Mucosa of rectum (tissue), 2 donors: ENCODE measurements around the gene SMPD2.
"Not testable (repeated sequence)": the region's sequence is repeated elsewhere in the genome, so short reads cannot be mapped to it uniquely, and the experiment has no call there.

Experiments
- H3K27ac ChIP-seq, 2 donors: one replicate each; pipeline ENCODE4 v1.7.0; 2013; ENCODE audit warnings: inconsistent platforms in 2 of 2, low read depth in 2 of 2, low read length in 2 of 2
- H3K27me3 ChIP-seq, 2 donors: one replicate each; pipeline ENCODE4 v1.7.0; 2013; ENCODE audit warnings: low read length in 2 of 2; ENCODE audit not compliant: control insufficient read depth in 2 of 2, insufficient read depth in 2 of 2
- H3K36me3 ChIP-seq, 2 donors: one replicate each; pipeline ENCODE4 v1.7.0; 2013; ENCODE audit warnings: low read length in 2 of 2; ENCODE audit not compliant: control insufficient read depth in 2 of 2, insufficient read depth in 2 of 2
- H3K4me1 ChIP-seq, 2 donors: one replicate each; pipeline ENCODE4 v1.7.0; 2013; ENCODE audit warnings: low read length in 2 of 2, mild to moderate bottlenecking in 1 of 2; ENCODE audit not compliant: control insufficient read depth in 2 of 2, insufficient read depth in 2 of 2
- H3K4me3 ChIP-seq, 2 donors: one replicate each; pipeline ENCODE4 v1.7.0; 2013; ENCODE audit warnings: low read length in 2 of 2
- H3K9ac ChIP-seq, 2 donors: one replicate each; pipeline ENCODE4 v1.7.0; 2013; ENCODE audit warnings: low read length in 2 of 2, low read depth in 1 of 2, mild to moderate bottlenecking in 1 of 2
- H3K9me3 ChIP-seq, 2 donors: one replicate each; pipeline ENCODE4 v1.7.0; 2013; ENCODE audit warnings: low read length in 2 of 2; ENCODE audit not compliant: control insufficient read depth in 2 of 2
- donor health status: healthy.
- donor health status: Normal muscosa, but diverticular disease.

Gene SMPD2

GRCh38 chr6:109460161-109460829 lies 19.8 kb downstream of the SMPD2 start:
- Histone ChIP-seq H3K4me3 (no peak overlapping the region), H3K36me3 (peaks cover 10 to 20% of the 10 kb centered on the region in 2 donors), H3K4me1 (peaks cover 20 to 23% of the 10 kb centered on the region in 2 donors), H3K9ac (no peak overlapping the region), H3K27ac (peak overlapping the region; percentile 9 to 21), H3K27me3 (no peaks in the 10 kb centered on the region), H3K9me3 (no peaks in the 10 kb centered on the region)

GRCh38 chr6:109461205-109461604 lies 20.7 kb downstream of the SMPD2 start:
- H3K9ac ChIP-seq, H3K4me3 ChIP-seq, H3K27me3 ChIP-seq, H3K9me3 ChIP-seq, H3K27ac ChIP-seq: not testable (repeated sequence)
- Histone ChIP-seq H3K36me3 (peaks cover 17 to 30% of the 10 kb centered on the region in 2 donors), H3K4me1 (peaks cover 21 to 26% of the 10 kb centered on the region in 2 donors)

- no peaks in the 10 kb centered on the region for H3K27me3 ChIP-seq
- H3K36me3 ChIP-seq: peaks cover 22 to 35% of the 10 kb centered on the region in 2 donors
- H3K4me3 ChIP-seq: no peak overlapping the region
- peaks cover 18 to 24% of the 10 kb centered on the region in 2 donors for H3K4me1 ChIP-seq
- no peaks in the 10 kb centered on the region for H3K9me3 ChIP-seq
- H3K9ac ChIP-seq: no peak overlapping the region
- H3K27ac ChIP-seq: no peak overlapping the region
Observed at GRCh38 chr6:109461733-109462526, 21.4 kb downstream of the SMPD2 start.

- Histone ChIP-seq H3K9ac (no peak overlapping the region), H3K9me3 (no peaks in the 10 kb centered on the region), H3K27me3 (no peaks in the 10 kb centered on the region), H3K4me1 (peaks cover 10 to 17% of the 10 kb centered on the region in 2 donors), H3K4me3 (peak overlapping the region in 1 of 2 donors; percentile 26), H3K36me3 (peaks cover 35 to 46% of the 10 kb centered on the region in 2 donors), H3K27ac (peak overlapping the region; percentile 73 to 76)
Observed at GRCh38 chr6:109465772-109466171, 25.2 kb downstream of the SMPD2 start.

GRCh38 chr6:109466212-109466923 lies 25.8 kb downstream of the SMPD2 start:
- peaks cover 38 to 48% of the 10 kb centered on the region in 2 donors for H3K36me3 ChIP-seq

GRCh38 chr6:109467696-109468095 lies 27.2 kb downstream of the SMPD2 start:
- Histone ChIP-seq H3K27ac (no peak overlapping the region), H3K4me3 (no peak overlapping the region), H3K36me3 (peaks cover 44 to 52% of the 10 kb centered on the region in 2 donors)

More at GRCh38 chr6:109466212-109466923, 25.8 kb downstream of the SMPD2 start:
- Histone ChIP-seq H3K9me3 (no peaks in the 10 kb centered on the region), H3K4me3 (no peak overlapping the region), H3K9ac (no peak overlapping the region), H3K27me3 (no peaks in the 10 kb centered on the region), H3K27ac (peak overlapping the region; percentile 73 to 76), H3K4me1 (peaks cover 10 to 17% of the 10 kb centered on the region in 2 donors)

GRCh38 chr6:109469591-109470189 lies 29.2 kb downstream of the SMPD2 start:
- peaks cover 55 to 63% of the 10 kb centered on the region in 2 donors for H3K36me3 ChIP-seq
- no peak overlapping the region for H3K9ac ChIP-seq
- no peaks in the 10 kb centered on the region for H3K27me3 ChIP-seq
- H3K27ac ChIP-seq: no peak overlapping the region
- peaks cover 10 to 17% of the 10 kb centered on the region in 2 donors for H3K4me1 ChIP-seq
- no peak overlapping the region for H3K4me3 ChIP-seq
- no peaks in the 10 kb centered on the region for H3K9me3 ChIP-seq

More at GRCh38 chr6:109467696-109468095, 27.2 kb downstream of the SMPD2 start:
- H3K4me1 ChIP-seq: peaks cover 10 to 17% of the 10 kb centered on the region in 2 donors
- H3K9ac ChIP-seq: no peak overlapping the region
- H3K9me3 ChIP-seq: no peaks in the 10 kb centered on the region
- no peaks in the 10 kb centered on the region for H3K27me3 ChIP-seq

- Histone ChIP-seq H3K27ac (no peak overlapping the region), H3K4me1 (peaks cover 7 to 9% of the 10 kb centered on the region in 2 donors), H3K9me3 (no peaks in the 10 kb centered on the region), H3K27me3 (no peaks in the 10 kb centered on the region), H3K9ac (no peak overlapping the region), H3K4me3 (no peak overlapping the region), H3K36me3 (peaks cover 57 to 63% of the 10 kb centered on the region in 2 donors)
Observed at GRCh38 chr6:109471105-109471810, 30.7 kb downstream of the SMPD2 start.
